Hepatocyte (in vitro differentiated cells): Measurements from ENCODE around the gene MPP3.

ENCODE experiments used
- EZH2 ChIP-seq: fragments of 200-600 bp; sonication (generic); IDR thresholded peaks from 2 replicates; pipeline ENCODE4 v1.6.1; 2016; ENCODE audit warnings: antibody characterized with exemption, mild to moderate bottlenecking, borderline replicate concordance
- TF ChIP-seq, protein P1 (sequence below): fragments of 200-600 bp; sonication (generic); IDR thresholded peaks from 2 replicates; pipeline ENCODE4 v1.5.1; 2016; ENCODE audit warnings: antibody characterized with exemption, mild to moderate bottlenecking; ENCODE audit not compliant: poor library complexity

DNA sequence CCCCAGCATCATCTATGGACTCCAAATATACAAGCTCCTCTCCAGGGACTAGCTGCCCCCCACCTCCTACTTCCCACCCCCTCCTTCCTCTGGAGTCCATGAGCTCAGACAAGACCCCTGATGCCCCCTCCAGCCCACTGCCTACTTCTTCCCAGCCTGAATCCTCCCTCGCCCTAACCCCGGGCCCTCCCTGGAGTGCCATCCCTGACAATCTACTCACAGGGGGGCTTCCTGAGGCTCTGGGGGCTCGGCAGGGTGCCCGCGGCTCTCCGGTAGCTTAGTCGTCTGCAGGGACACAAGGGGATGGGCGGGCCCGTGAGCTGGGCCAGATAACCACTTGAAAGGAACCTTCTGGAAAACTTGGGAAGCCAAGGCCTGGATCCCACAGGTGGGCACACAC is 15.1 kb downstream of the MPP3 start:
- TF ChIP-seq EZH2: no peak
- TF ChIP-seq, protein P1, sequence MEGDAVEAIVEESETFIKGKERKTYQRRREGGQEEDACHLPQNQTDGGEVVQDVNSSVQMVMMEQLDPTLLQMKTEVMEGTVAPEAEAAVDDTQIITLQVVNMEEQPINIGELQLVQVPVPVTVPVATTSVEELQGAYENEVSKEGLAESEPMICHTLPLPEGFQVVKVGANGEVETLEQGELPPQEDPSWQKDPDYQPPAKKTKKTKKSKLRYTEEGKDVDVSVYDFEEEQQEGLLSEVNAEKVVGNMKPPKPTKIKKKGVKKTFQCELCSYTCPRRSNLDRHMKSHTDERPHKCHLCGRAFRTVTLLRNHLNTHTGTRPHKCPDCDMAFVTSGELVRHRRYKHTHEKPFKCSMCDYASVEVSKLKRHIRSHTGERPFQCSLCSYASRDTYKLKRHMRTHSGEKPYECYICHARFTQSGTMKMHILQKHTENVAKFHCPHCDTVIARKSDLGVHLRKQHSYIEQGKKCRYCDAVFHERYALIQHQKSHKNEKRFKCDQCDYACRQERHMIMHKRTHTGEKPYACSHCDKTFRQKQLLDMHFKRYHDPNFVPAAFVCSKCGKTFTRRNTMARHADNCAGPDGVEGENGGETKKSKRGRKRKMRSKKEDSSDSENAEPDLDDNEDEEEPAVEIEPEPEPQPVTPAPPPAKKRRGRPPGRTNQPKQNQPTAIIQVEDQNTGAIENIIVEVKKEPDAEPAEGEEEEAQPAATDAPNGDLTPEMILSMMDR: no peak
